Right lung (tissue), 5 donors: ENCODE results near the gene SPINK13. TPM values are rescaled to one million over a fixed set of nuclear protein-coding genes. Genes with fewer than 3 reads are reported as not detected.
"Not testable (repeated sequence)": the region's sequence is repeated elsewhere in the genome, so short reads cannot be mapped to it uniquely, and the experiment has no call there.

Experiments used
- DNase-seq, 2 donors: peaks; one replicate each; pipeline ENCODE4 v3.0.0-alpha.2; 2013
- polyA plus RNA-seq, 5 donors: library from polyadenylated mRNA; unstranded; fragments of 120-200 nt; gene quantifications; one replicate each; pipeline versions ENCODE4 v1.2.1 to v1.2.3, GENCODE V29; 2013; ENCODE audit warnings: inconsistent platforms in 1 of 5, low replicate concordance in 1 of 5; ENCODE audit not compliant: insufficient read length in 5 of 5, insufficient read depth in 1 of 5

Gene SPINK13
- polyA plus RNA-seq, 5 donors = 0.44 to 1.2 (median 0.73) TPM

GRCh38 chr5:148311484-148311883, 42.9 kb downstream of the SPINK13 start:
- no peak for DNase-seq

- DNase-seq = no peak
These were observed 43.6 kb downstream of the SPINK13 start, which contains the start of gene SPINK7 for GRCh38 chr5:148312153-148312552. TSS of gene SPINK7 (plus strand) at chr5:148312423. CDS start at chr5:148312484, 61 bp downstream.

GRCh38 chr5:148314187-148314586, 45.6 kb downstream of the SPINK13 start:
- no peak for DNase-seq

GRCh38 chr5:148314731-148315130, 46.1 kb downstream of the SPINK13 start:
- DNase-seq = no peak

GRCh38 chr5:148320011-148320963, 51.7 kb downstream of the SPINK13 start:
- not testable (repeated sequence) for DNase-seq

GRCh38 chr5:148333262-148333849, 64.8 kb downstream of the SPINK13 start:
- DNase-seq = no peak

GRCh38 chr5:148335259-148335658, 66.7 kb downstream of the SPINK13 start, which contains the start of gene SPINK9:
TSS of gene SPINK9 (plus strand) at chr5:148335559. CDS start at chr5:148335614, 55 bp downstream.
- no peak for DNase-seq

Other genes starting within 250 kb of the SPINK13 start
- gene SPINK5, start 204.8 kb upstream of the SPINK13 start, polyA plus RNA-seq = 1 to 10 TPM in 2 of 5 donors, under 1 TPM in 3; 0.50 to 1.2 (median 0.84) TPM
- gene SPINK14, start 100.2 kb upstream of the SPINK13 start, polyA plus RNA-seq = not detected
- not detected for gene SPINK6, start 65.8 kb upstream of the SPINK13 start, polyA plus RNA-seq
- under 1 TPM in 2 of 5 donors, not detected in 3; 0.13 to 0.16 TPM for gene MARCOL, start 30.3 kb upstream of the SPINK13 start, polyA plus RNA-seq
- under 1 TPM; 0.18 to 0.72 (median 0.33) TPM for gene SPINK7, start 43.6 kb downstream of the SPINK13 start, polyA plus RNA-seq
- under 1 TPM; 0.31 to 0.77 (median 0.48) TPM for gene SPINK9, start 66.8 kb downstream of the SPINK13 start, polyA plus RNA-seq
- 10 to 100 TPM; 35.3 to 61.6 (median 55.7) TPM for gene FBXO38, start 115.2 kb downstream of the SPINK13 start, polyA plus RNA-seq